CD4-positive, alpha-beta T cell treated with Interleukin-12 subunit alpha and Interleukin-12 subunit beta, for 1 hour (primary cell): ENCODE results near the gene THOC5.
"Not testable (repeated sequence)": the region's sequence is repeated elsewhere in the genome, so short reads cannot be mapped to it uniquely, and the experiment has no call there.

ENCODE experiments used
- DNase-seq: peaks from one replicate; pipeline ENCODE4 v3.0.0-alpha.2; 2020

THOC5 gene

GRCh38 chr22:29553351-29554224, at the start of gene THOC5:
Gene THOC5 (minus strand): TSS chr22:29553757. CDS start chr22:29549147, 4,610 bp downstream.
- peak; percentile 90 for DNase-seq

GRCh38 chr22:29598684-29599020, 45.1 kb upstream of the THOC5 start:
- DNase-seq: no peak

GRCh38 chr22:29597871-29598683, 44.5 kb upstream of the THOC5 start:
- not testable (repeated sequence) for DNase-seq

- no peak for DNase-seq
Observed at GRCh38 chr22:29596408-29596807, 42.9 kb upstream of the THOC5 start.

- DNase-seq: not testable (repeated sequence)
Observed at GRCh38 chr22:29594447-29594846, 40.9 kb upstream of the THOC5 start.

- no peak for DNase-seq
Observed at GRCh38 chr22:29593923-29594322, 40.4 kb upstream of the THOC5 start.

- no peak for DNase-seq
Observed at GRCh38 chr22:29587938-29588699, 34.6 kb upstream of the THOC5 start.

- DNase-seq: not testable (repeated sequence)
Observed at GRCh38 chr22:29586193-29586705, 32.7 kb upstream of the THOC5 start.

- no peak for DNase-seq
Observed at GRCh38 chr22:29584975-29585374, 31.4 kb upstream of the THOC5 start.

- DNase-seq: no peak
Observed at GRCh38 chr22:29581799-29582198, 28.2 kb upstream of the THOC5 start.

GRCh38 chr22:29580200-29580810, 26.7 kb upstream of the THOC5 start:
- no peak for DNase-seq

GRCh38 chr22:29578462-29579200, 25.1 kb upstream of the THOC5 start:
- no peak for DNase-seq

GRCh38 chr22:29574762-29575450, 21.3 kb upstream of the THOC5 start:
- no peak for DNase-seq

- no peak for DNase-seq
Observed at GRCh38 chr22:29570912-29571549, 17.5 kb upstream of the THOC5 start.

GRCh38 chr22:29570456-29570855, 16.9 kb upstream of the THOC5 start:
- DNase-seq: no peak

- DNase-seq: no peak
Observed at GRCh38 chr22:29569011-29569678, 15.6 kb upstream of the THOC5 start.

GRCh38 chr22:29567338-29567737, 13.8 kb upstream of the THOC5 start:
- DNase-seq: no peak

- not testable (repeated sequence) for DNase-seq
Observed at GRCh38 chr22:29566513-29566912, 13.0 kb upstream of the THOC5 start.

- DNase-seq: no peak
Observed at GRCh38 chr22:29563652-29564460, 10.3 kb upstream of the THOC5 start.
